Measurements from ENCODE around the gene OXSR1. TPM values are rescaled to one million over a fixed set of nuclear protein-coding genes. Genes with fewer than 3 reads are reported as not detected.

The OXSR1 gene
- total and polyA plus RNA-seq, 7 donors, result 26.4 to 60.1 (median 47.4) TPM

DNA sequence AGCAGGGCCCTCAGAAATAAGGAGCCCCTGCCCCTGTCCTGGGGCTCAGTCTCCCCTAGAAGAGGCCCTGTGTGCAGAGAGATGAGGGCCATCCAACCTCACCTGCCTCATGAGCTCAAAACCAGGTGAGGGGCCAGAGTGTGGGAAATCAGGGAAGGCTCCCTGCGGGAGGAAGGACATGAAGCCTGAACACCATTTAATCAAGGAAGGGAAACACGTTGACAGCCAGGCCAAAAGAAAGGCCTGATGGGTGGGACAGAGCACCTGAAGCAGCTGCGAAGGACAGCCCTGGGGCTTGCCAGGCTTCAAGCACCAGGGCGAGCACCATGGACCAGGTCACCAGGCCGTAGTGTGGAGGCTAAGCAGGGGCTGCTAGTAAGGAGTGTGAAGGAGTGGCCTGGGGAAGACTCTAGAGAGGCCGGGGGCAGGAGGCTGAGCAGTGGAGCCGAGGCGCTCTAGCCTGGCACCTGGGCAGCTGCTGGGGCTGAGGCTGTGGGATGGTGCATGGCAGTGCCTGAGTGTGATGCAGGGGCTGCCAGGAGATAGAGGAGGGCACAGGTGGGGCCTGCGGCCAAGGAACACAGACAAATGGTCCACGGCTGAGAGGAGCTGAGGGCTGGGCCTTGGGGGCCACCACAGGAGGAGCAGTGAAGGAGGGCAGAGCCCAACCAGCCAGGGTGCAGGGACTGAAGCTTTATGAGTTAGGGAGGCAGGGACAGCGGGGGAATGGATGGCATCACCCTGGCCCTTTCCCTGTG lies 44.5 kb upstream of the OXSR1 start:
- no peak for DNase-seq
- 80 to 89% (median 86%) methylated on average over 11 of the region's 11 CpGs for WGBS, 3 donors
- H3K36me3 ChIP-seq (ENCODE audit: insufficient read depth in 1 of 2, low read depth in 1 of 2), result peaks cover 11 to 64% of the 10 kb centered on the region in 2 donors
- intact Hi-C loops (cut with DNase I), result loop anchor here in 1 of 2 donors (10.0 kb wide), 1 partner anchor 354 kb away; no protein-coding TSS in a partner anchor
- H3K4me3 ChIP-seq, result no peak overlapping the region
- H3K27ac ChIP-seq, result no peak overlapping the region
- no peaks in the 10 kb centered on the region for H3K27me3 ChIP-seq (ENCODE audit: insufficient read depth in 3 of 3, low read length in 2 of 3)
- no peaks in the 10 kb centered on the region for H3K4me1 ChIP-seq
- ATAC-seq, result no peak
- TF ChIP-seq, protein P1, sequence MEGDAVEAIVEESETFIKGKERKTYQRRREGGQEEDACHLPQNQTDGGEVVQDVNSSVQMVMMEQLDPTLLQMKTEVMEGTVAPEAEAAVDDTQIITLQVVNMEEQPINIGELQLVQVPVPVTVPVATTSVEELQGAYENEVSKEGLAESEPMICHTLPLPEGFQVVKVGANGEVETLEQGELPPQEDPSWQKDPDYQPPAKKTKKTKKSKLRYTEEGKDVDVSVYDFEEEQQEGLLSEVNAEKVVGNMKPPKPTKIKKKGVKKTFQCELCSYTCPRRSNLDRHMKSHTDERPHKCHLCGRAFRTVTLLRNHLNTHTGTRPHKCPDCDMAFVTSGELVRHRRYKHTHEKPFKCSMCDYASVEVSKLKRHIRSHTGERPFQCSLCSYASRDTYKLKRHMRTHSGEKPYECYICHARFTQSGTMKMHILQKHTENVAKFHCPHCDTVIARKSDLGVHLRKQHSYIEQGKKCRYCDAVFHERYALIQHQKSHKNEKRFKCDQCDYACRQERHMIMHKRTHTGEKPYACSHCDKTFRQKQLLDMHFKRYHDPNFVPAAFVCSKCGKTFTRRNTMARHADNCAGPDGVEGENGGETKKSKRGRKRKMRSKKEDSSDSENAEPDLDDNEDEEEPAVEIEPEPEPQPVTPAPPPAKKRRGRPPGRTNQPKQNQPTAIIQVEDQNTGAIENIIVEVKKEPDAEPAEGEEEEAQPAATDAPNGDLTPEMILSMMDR (IDR thresholded peaks at IDR 0.05), result no peak
- H3K9me3 ChIP-seq, result no peaks in the 10 kb centered on the region

DNA sequence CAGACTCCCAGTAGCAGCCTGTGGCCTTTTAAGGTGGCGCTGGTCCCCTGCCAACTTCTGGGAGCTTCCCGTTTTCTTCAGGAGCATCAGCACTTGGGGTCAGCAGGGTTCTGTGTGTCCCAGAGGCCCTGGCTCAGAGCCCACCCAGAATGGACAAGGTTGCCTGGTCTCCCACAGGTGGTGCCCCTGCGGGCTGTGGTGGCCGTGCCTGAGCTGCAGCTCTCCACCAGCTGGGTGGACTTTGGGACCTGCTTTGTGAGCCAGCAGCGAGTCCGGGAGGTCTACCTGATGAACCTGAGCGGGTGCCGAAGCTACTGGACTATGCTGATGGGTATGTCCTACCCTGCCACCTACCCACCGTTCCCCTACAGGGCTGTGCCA lies 43.9 kb upstream of the OXSR1 start:
- WGBS, 3 donors, result 82 to 86% (median 84%) methylated on average over 9 of the region's 9 CpGs
- Histone ChIP-seq H3K27ac (no peak overlapping the region), H3K27me3 (ENCODE audit: insufficient read depth in 3 of 3, low read length in 2 of 3) (no peaks in the 10 kb centered on the region), H3K4me1 (no peaks in the 10 kb centered on the region), H3K36me3 (ENCODE audit: insufficient read depth in 1 of 2, low read depth in 1 of 2) (peaks cover 11 to 70% of the 10 kb centered on the region in 2 donors), H3K9me3 (no peaks in the 10 kb centered on the region), H3K4me3 (no peak overlapping the region)
- TF ChIP-seq, protein P1 (IDR thresholded peaks at IDR 0.05), result no peak
- intact Hi-C loops (cut with DNase I), result loop anchor here in 1 of 2 donors (10.0 kb wide), 1 partner anchor 353 kb away; no protein-coding TSS in a partner anchor
- DNase-seq (no peak), ATAC-seq (no peak)

- no peak for ATAC-seq
- Histone ChIP-seq H3K36me3 (ENCODE audit: insufficient read depth in 1 of 2, low read depth in 1 of 2) (peaks cover 11 to 75% of the 10 kb centered on the region in 2 donors), H3K9me3 (no peaks in the 10 kb centered on the region), H3K27me3 (ENCODE audit: insufficient read depth in 3 of 3, low read length in 2 of 3) (no peaks in the 10 kb centered on the region), H3K4me3 (no peak overlapping the region), H3K4me1 (no peaks in the 10 kb centered on the region), H3K27ac (no peak overlapping the region)
- 90 to 93% (median 92%) methylated on average over 13 of the region's 13 CpGs for WGBS, 3 donors
- TF ChIP-seq, protein P1 (IDR thresholded peaks at IDR 0.05), result no peak
- intact Hi-C loops (cut with DNase I), result loop anchor here in 1 of 2 donors (10.0 kb wide), 1 partner anchor 353 kb away; no protein-coding TSS in a partner anchor
- DNase-seq, result no peak
These were observed 43.4 kb upstream of the OXSR1 start for GRCh38 chr3:38121832-38122461.

DNA sequence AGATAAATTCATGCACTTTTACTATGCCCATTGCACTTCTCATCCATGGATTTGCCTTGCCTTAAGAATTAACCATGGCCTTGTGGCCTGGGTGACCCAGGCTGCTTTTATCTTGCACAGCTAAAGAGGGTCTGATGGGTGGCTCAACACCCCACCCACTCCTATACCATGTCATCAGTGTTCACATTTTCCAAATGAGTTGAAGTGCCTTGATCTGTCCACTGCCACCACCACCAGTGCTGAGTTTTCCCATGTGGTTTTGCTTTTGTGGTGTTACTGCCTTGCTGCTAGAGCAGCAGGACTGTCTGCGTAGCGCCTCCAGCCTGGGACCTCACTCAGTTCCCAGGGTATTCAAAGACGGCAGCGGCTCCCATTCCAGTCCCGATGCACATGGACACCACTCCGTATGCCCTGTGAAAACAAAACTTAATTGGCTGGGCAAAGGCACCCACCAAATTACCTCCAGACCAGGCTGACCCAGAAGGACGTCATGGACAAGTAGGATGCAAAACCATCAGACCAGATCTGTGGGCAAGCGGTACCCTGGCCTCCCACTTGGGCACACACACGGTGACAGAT lies 42.5 kb upstream of the OXSR1 start:
- H3K27me3 ChIP-seq (ENCODE audit: insufficient read depth in 3 of 3, low read length in 2 of 3), result no peaks in the 10 kb centered on the region
- H3K4me3 ChIP-seq, result no peak overlapping the region
- TF ChIP-seq, protein P1 (IDR thresholded peaks at IDR 0.05), result no peak
- ATAC-seq (no peak), DNase-seq (no peak)
- 86 to 92% (median 89%) methylated on average over 9 of the region's 9 CpGs for WGBS, 3 donors
- no peaks in the 10 kb centered on the region for H3K9me3 ChIP-seq
- no peak overlapping the region for H3K27ac ChIP-seq
- no peaks in the 10 kb centered on the region for H3K4me1 ChIP-seq
- intact Hi-C loops (cut with DNase I), result loop anchor here in 1 of 2 donors (10.0 kb wide), 1 partner anchor 352 kb away; no protein-coding TSS in a partner anchor
- peaks cover 16 to 84% of the 10 kb centered on the region in 2 donors for H3K36me3 ChIP-seq (ENCODE audit: insufficient read depth in 1 of 2, low read depth in 1 of 2)

Data from psoas muscle (tissue), 8 donors.